Suprapubic skin (tissue), 4 donors: ENCODE measurements around the gene GALNT9. TPM values are rescaled to one million over a fixed set of nuclear protein-coding genes. Genes with fewer than 3 reads are reported as not detected.

Source experiments
- DNase-seq, 2 donors: peaks; one replicate each; pipeline ENCODE4 v3.0.0-alpha.2; 2019; ENCODE audit warnings: low spot score in 2 of 2
- H3K27ac ChIP-seq: fragments of 200-600 bp; sonication (generic); one replicate; pipeline ENCODE4 v1.5.1; 2019
- H3K27me3 ChIP-seq: fragments of 200-600 bp; sonication (generic); one replicate; pipeline ENCODE4 v1.5.1; 2019
- H3K36me3 ChIP-seq: fragments of 200-600 bp; sonication (generic); one replicate; pipeline ENCODE4 v1.5.1; 2019
- H3K4me1 ChIP-seq: fragments of 200-600 bp; sonication (generic); one replicate; pipeline ENCODE4 v1.5.1; 2019
- H3K4me3 ChIP-seq: fragments of 200-600 bp; sonication (generic); one replicate; pipeline ENCODE4 v1.5.1; 2019; ENCODE audit warnings: mild to moderate bottlenecking
- H3K9me3 ChIP-seq: fragments of 200-600 bp; sonication (generic); one replicate; pipeline ENCODE4 v1.5.1; 2019
- EP300 ChIP-seq: sonication (generic); formaldehyde crosslinking; IDR thresholded peaks from one replicate; pipeline ENCODE4 v1.6.1; 2017; ENCODE audit warnings: antibody characterized with exemption
- POLR2A ChIP-seq, 2 donors: fragments of 450-650 bp; IDR thresholded peaks; one replicate each; pipeline ENCODE4 v1.6.1; 2017; ENCODE audit warnings: antibody characterized with exemption in 2 of 2, mild to moderate bottlenecking in 2 of 2, moderate library complexity in 2 of 2
- POLR2AphosphoS5 ChIP-seq, 3 donors: sonication (generic); formaldehyde crosslinking; IDR thresholded peaks; one replicate each; pipeline ENCODE4 v1.6.1; 2017; ENCODE audit warnings: antibody characterized with exemption in 3 of 3
- WGBS: methylation state at CpG from one replicate; pipeline ENCODE4 v1.1.5; 2018; 5-methylcytosine and 5-hydroxymethylcytosine counted together
- total RNA-seq, 4 donors: library from RNA; depleted of rRNA; stranded (reverse); fragments of >200 nt; gene quantifications; one replicate each; pipeline ENCODE4 v1.1.0, GENCODE V29; 2016
- TF ChIP-seq, protein P1 (sequence below), 2 donors: fragments of 200-600 bp in 1 of 2; fragments of 450-650 bp in 1 of 2; sonication (generic) in 1 of 2; IDR thresholded peaks; one replicate each; pipeline ENCODE4 v1.5.1; 2016 to 2019; ENCODE audit warnings: antibody characterized with exemption in 2 of 2, mild to moderate bottlenecking in 1 of 2, moderate library complexity in 1 of 2

Gene GALNT9
- total RNA-seq, 4 donors from 2014 or later = not detected

DNA sequence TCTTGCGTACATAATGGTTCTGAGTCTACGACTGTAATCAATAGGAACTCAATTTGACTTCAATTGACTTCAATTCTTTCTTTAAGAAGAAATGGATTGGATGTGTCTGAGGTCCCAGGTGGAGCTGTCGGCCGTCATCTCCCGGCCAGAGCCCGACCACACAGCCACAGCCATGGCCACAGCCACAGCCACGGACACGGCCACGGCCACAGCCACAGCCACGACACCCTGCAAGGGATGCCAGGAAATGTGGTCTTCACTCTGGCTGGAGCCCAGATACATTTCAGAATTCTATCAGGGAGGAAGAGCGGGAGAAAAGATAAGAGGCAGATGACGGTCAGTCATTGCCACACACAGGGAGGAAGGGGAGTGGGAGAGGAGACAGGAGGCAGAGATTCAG is 58.9 kb downstream of the GALNT9 start:
- WGBS = 72% methylated on average over 12 of the region's 12 CpGs
- Histone ChIP-seq H3K27ac (no peak overlapping the region), H3K27me3 (peaks cover 73% of the 10 kb centered on the region), H3K9me3 (no peaks in the 10 kb centered on the region), H3K36me3 (no peaks in the 10 kb centered on the region), H3K4me1 (no peaks in the 10 kb centered on the region), H3K4me3 (no peak overlapping the region)
- DNase-seq = no peak
- no peak for TF ChIP-seq POLR2A (IDR thresholded peaks at IDR 0.05)
- no peak for TF ChIP-seq POLR2AphosphoS5 (IDR thresholded peaks at IDR 0.05)
- TF ChIP-seq, protein P1, sequence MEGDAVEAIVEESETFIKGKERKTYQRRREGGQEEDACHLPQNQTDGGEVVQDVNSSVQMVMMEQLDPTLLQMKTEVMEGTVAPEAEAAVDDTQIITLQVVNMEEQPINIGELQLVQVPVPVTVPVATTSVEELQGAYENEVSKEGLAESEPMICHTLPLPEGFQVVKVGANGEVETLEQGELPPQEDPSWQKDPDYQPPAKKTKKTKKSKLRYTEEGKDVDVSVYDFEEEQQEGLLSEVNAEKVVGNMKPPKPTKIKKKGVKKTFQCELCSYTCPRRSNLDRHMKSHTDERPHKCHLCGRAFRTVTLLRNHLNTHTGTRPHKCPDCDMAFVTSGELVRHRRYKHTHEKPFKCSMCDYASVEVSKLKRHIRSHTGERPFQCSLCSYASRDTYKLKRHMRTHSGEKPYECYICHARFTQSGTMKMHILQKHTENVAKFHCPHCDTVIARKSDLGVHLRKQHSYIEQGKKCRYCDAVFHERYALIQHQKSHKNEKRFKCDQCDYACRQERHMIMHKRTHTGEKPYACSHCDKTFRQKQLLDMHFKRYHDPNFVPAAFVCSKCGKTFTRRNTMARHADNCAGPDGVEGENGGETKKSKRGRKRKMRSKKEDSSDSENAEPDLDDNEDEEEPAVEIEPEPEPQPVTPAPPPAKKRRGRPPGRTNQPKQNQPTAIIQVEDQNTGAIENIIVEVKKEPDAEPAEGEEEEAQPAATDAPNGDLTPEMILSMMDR (IDR thresholded peaks at IDR 0.05) = no peak
- TF ChIP-seq EP300 = no peak

DNA sequence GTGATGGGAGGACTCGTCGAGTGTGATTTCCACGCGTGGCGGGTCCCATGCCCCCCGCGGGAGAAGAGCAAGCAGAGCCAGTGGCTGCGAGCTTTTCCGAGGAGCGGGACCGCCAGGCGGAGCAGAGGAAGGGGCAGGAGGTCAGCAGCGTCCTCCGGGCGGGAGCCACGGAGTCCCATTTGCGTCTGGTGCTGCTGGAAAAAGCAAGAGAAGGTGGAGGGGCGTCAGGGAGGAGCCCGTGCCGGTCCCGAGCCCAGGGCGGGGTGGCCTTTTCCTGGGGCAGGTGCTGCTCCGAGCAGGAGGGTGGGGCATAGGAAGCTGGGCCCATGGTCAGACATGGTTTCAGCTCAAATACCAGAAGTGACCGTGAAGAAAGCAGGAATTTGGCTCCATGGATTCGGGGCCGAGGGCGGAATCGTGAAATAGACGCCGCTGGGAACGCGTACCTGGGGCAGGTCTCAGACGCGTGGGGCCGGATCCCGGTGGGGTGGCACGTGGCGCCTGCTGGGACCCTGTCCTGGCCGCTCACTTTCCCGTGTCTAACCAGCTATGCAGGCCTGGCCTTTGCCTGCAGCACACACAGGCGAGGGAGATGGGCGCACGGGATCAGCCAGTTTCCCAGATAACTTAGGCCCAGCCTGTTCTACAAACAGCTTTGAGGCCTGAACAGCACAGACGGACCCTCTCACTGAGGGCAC is 60.0 kb downstream of the GALNT9 start:
- Histone ChIP-seq H3K9me3 (no peaks in the 10 kb centered on the region), H3K4me3 (no peak overlapping the region), H3K36me3 (no peaks in the 10 kb centered on the region), H3K4me1 (no peaks in the 10 kb centered on the region), H3K27me3 (peaks cover 74% of the 10 kb centered on the region), H3K27ac (no peak overlapping the region)
- TF ChIP-seq, protein P1 (IDR thresholded peaks at IDR 0.05) = no peak
- TF ChIP-seq POLR2AphosphoS5 (IDR thresholded peaks at IDR 0.05) = no peak
- no peak for TF ChIP-seq POLR2A (IDR thresholded peaks at IDR 0.05)
- TF ChIP-seq EP300 = no peak
- WGBS = 86% methylated on average over 31 of the region's 44 CpGs
- DNase-seq = no peak

DNA sequence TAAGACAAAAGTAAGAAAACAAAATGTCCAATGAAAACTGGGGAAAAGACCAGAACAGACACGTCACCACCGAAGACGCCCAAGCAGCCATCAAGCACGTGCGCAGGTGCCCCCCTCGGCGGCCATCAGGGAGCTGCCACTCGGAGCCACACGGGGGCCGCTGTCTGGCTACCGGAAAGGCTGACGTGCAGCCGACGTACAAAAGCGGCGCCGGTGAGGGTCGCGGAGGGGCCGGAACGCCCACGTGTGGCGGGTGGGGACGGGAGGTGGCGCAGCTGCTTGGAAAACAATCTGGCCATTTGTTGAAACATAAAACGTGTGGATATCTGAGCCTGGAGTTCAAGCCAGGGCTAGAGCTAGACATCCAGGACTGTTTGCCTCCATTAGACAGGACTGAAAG is 60.7 kb downstream of the GALNT9 start:
- Histone ChIP-seq H3K27ac (no peak overlapping the region), H3K27me3 (peaks cover 75% of the 10 kb centered on the region), H3K9me3 (no peaks in the 10 kb centered on the region), H3K36me3 (no peaks in the 10 kb centered on the region), H3K4me1 (no peaks in the 10 kb centered on the region), H3K4me3 (no peak overlapping the region)
- TF ChIP-seq POLR2AphosphoS5 (IDR thresholded peaks at IDR 0.05) (no peak), POLR2A (IDR thresholded peaks at IDR 0.05) (no peak), EP300 (no peak)
- TF ChIP-seq, protein P1 (IDR thresholded peaks at IDR 0.05) = no peak
- no peak for DNase-seq
- WGBS = 79% methylated on average over 26 of the region's 26 CpGs

DNA sequence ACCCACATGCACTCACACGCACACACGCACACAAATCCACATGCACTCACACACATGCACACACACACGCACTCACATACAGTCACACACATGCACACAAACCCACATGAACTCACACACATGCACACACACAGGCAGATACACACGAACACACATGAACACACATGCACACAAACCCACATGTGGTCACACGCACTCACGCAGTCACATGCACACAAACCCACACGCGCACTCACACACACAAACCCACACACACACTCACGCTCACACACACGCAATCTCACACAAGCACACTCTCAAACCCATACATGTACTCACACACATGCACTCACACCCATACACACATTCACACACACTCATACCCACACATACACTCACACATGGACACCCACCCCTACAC is 61.5 kb downstream of the GALNT9 start:
- Histone ChIP-seq H3K4me1 (no peaks in the 10 kb centered on the region), H3K9me3 (no peaks in the 10 kb centered on the region), H3K36me3 (no peaks in the 10 kb centered on the region), H3K4me3 (no peak overlapping the region), H3K27me3 (peaks cover 75% of the 10 kb centered on the region), H3K27ac (no peak overlapping the region)
- TF ChIP-seq EP300 = no peak
- no peak for TF ChIP-seq POLR2A (IDR thresholded peaks at IDR 0.05)
- TF ChIP-seq, protein P1 (IDR thresholded peaks at IDR 0.05) = no peak
- no peak for TF ChIP-seq POLR2AphosphoS5 (IDR thresholded peaks at IDR 0.05)
- DNase-seq = no peak
- 94% methylated on average over 10 of the region's 10 CpGs for WGBS

DNA sequence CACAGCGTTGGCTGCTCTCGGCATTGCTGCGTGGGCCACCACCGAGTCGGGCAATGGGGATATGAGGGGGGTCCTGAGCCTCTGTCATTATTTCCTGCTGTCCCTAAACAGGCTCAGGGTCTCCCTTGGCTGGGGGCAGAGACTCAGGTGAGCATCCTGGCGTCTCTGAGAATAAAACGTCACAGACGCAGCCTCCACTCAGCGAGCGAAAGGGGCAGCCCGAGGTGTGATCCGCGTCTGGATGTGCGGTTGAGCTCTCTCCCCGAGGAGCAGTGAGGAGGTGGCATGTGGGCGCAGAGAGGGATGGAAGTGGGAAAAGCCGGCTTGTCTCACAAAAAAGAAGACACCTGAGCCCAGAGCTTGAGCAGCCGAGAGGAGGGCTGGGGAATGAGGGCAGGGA is 62.6 kb downstream of the GALNT9 start:
- H3K9me3 ChIP-seq = no peaks in the 10 kb centered on the region
- peaks cover 77% of the 10 kb centered on the region for H3K27me3 ChIP-seq
- no peaks in the 10 kb centered on the region for H3K4me1 ChIP-seq
- DNase-seq = no peak
- WGBS = 95% methylated on average over 13 of the region's 18 CpGs
- no peak for TF ChIP-seq POLR2AphosphoS5 (IDR thresholded peaks at IDR 0.05)
- TF ChIP-seq EP300 = no peak
- TF ChIP-seq, protein P1 (IDR thresholded peaks at IDR 0.05) = no peak
- no peak for TF ChIP-seq POLR2A (IDR thresholded peaks at IDR 0.05)
- H3K27ac ChIP-seq = no peak overlapping the region
- H3K4me3 ChIP-seq = no peak overlapping the region
- H3K36me3 ChIP-seq = no peaks in the 10 kb centered on the region
